Cardiac fibroblast (primary cell): ENCODE results near the gene RXFP1.

ENCODE experiments used
- DNase-seq, 2 donors: peaks; one replicate each; pipeline versions ENCODE4 v3.0.0 to v3.0.0-alpha.2; 2010; ENCODE audit warnings: low read depth in 2 of 2
- H3K4me3 ChIP-seq, 2 donors: replicated peaks in 1 of 2; 1 replicate in 1 of 2; 2 replicates in 1 of 2; pipeline ENCODE4 v1.5.1; 2011; ENCODE audit warnings: low read depth in 2 of 2, low read length in 2 of 2, mild to moderate bottlenecking in 2 of 2, moderate library complexity in 1 of 2
- TF ChIP-seq, protein P1 (sequence below): IDR thresholded peaks from one replicate; pipeline ENCODE4 v1.5.1; 2011; ENCODE audit warnings: low read depth, mild to moderate bottlenecking, low read length, inconsistent platforms

The RXFP1 gene

GRCh38 chr4:158671915-158672806 is 150.5 kb downstream of the RXFP1 start, which contains the start of gene ETFDH:
ETFDH (plus strand) TSS chr4:158672296; CDS start chr4:158672457, 161 bp downstream.
- DNase-seq, result peak; percentile 100
- TF ChIP-seq, protein P1, sequence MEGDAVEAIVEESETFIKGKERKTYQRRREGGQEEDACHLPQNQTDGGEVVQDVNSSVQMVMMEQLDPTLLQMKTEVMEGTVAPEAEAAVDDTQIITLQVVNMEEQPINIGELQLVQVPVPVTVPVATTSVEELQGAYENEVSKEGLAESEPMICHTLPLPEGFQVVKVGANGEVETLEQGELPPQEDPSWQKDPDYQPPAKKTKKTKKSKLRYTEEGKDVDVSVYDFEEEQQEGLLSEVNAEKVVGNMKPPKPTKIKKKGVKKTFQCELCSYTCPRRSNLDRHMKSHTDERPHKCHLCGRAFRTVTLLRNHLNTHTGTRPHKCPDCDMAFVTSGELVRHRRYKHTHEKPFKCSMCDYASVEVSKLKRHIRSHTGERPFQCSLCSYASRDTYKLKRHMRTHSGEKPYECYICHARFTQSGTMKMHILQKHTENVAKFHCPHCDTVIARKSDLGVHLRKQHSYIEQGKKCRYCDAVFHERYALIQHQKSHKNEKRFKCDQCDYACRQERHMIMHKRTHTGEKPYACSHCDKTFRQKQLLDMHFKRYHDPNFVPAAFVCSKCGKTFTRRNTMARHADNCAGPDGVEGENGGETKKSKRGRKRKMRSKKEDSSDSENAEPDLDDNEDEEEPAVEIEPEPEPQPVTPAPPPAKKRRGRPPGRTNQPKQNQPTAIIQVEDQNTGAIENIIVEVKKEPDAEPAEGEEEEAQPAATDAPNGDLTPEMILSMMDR, result peak; percentile 55
- H3K4me3 ChIP-seq, result peak within 1 kb of the TSS; percentile 94 to 96

GRCh38 chr4:158673633-158674032 is 152.0 kb downstream of the RXFP1 start:
- TF ChIP-seq, protein P1, result no peak
- H3K4me3 ChIP-seq, result no peak overlapping the region
- DNase-seq, result no peak

- H3K4me3 ChIP-seq, result no peak overlapping the region
- TF ChIP-seq, protein P1, result no peak
- no peak for DNase-seq
Observed at GRCh38 chr4:158676076-158676475, 154.4 kb downstream of the RXFP1 start.

DNA sequence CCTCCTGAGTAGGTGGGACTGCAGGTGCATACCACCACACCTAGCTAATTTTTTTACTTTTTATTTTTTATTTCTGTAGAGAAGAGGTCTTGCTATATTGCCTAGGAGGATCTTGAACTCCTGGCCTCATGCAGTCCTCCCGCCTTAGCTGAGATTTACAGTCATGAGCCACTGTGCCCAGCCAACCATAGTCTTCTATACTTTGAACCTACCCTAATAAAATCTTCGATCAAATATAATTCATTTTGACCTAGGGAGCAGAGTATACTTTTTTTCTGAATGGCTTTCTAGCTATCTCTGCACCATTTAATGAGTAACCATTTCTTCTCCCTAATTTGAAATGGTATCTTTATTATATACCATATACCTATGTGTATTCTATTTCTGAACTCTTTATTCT is 157.1 kb downstream of the RXFP1 start:
- TF ChIP-seq, protein P1, result no peak
- no peak for DNase-seq
- no peak overlapping the region for H3K4me3 ChIP-seq

DNA sequence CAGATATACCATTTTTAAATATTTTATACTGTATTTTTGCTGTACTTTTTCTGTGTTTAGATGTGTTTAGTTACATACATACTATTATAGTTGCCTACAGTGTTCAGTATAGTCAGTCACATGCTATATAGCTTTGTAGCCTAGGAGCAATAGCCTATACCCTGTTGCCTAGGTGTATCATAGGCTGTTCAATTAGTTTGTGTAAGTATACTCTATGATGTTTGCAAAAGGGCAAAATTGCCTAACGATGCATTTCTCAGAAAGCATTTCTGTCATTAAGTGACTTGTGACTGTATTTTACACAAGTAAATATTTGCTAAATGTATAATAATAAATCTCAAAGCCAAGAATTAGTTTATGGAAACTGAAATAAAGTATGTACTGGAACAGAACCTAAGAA is 159.9 kb downstream of the RXFP1 start:
- DNase-seq, result no peak
- TF ChIP-seq, protein P1, result no peak

GRCh38 chr4:158682066-158682465 is 160.4 kb downstream of the RXFP1 start:
- DNase-seq, result no peak
- TF ChIP-seq, protein P1, result no peak
- H3K4me3 ChIP-seq, result no peak overlapping the region

More for the DNA sequence above, 159.9 kb downstream of the RXFP1 start:
- no peak overlapping the region for H3K4me3 ChIP-seq
